ENCODE measurements around the gene SATB2.

SATB2 gene

DNA sequence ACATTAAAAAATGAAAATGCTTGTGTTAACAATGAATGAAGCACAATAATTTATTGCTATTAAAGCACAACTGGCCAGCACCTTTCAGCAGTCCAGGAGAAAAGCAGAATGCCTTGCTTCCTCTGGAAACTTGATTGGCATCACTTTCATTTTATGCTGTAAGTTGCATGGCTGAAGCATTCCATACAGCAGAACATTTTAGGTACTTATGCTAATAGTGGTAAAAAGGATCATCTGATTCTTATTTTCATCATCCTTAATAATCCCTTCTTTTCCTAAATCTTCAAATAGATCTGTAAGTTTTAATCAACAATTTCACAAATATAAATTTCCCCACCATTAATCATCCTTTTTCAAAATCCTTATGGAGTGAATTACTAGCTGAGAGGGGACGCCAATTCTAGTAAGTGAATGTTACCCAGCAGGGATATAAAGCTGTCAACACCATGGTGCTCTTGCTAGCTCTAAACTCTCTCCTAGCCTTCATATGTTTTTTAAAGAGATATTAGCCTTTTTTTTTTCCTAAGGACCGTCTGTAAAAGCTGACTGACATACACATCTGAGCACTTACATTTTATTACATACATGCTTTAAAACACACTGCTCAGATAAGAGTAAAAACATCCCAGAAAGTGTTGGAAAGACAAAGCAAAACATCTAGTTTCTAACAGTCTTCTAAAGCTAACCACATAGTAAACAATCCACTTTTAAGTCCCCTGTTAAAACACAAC lies 5.3 kb downstream of the SATB2 start:
- no peak for DNase-seq (ENCODE audit: low read depth in 3 of 3)

DNA sequence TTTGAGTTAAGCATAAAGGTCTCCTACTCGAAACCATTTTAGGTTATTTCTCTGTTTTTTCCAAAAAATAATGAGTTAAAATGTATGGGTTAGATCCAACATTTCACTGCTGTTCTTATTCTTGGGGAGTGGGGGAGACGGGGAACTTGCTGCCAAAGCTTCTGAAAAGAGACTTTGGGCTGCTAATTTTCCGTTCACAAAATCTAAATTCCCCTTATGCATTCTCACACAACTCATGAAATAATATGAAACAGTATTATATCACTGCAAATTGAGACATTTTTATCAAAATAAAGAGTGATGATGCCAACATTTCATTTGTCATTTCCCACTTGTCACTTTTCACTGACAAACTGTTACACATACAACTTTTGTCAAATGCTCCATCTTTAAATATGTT lies 7.8 kb downstream of the SATB2 start:
- DNase-seq (ENCODE audit: low read depth in 3 of 3) = no peak

DNA sequence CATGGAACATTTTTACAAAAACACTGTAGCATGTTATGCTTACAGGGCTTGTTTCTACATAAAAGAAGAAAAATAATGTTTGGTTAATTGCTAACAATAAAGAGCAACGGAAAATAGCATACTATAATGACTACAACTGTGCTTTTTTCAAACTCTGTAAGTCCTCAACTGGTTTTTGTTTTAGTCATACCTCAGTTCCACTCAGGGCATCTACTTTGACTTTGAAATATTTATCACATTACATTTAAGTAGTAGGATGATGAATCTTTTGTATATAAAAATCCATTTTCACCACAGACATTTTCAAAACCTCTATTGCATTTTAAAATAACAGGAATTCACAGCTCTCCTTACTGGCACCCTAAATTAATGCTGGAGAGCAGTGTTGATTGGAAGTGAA lies 8.3 kb downstream of the SATB2 start:
- no peak for DNase-seq (ENCODE audit: low read depth in 3 of 3)

DNA sequence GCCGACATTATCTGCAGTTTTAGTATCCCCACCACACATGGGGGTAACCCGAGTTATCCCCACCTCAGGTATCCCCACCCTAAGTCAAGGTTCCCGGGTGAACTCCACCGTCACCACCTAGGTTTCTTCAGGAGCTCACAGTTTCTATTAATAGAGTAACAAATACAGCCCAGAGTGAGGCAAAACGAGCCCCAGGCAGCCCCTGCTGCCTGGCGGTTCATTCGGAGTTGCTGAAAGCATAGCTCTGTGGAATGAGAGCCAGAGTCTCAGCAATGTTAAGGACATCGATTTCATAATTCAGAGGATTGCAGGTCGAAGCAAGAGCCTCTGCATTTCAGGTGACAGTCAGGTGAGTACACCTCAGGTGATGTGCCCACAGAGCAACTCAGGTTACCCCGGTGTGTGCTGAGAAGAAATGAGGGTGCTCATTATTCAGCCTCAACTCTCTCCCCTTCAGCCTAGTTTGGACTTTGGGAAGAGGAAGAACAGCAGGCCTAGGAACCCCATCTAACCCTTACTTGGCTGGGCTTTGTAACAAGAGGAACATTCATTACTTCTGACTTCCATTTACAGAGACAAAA lies 10.7 kb downstream of the SATB2 start:
- no peak for DNase-seq (ENCODE audit: low read depth in 3 of 3)

DNA sequence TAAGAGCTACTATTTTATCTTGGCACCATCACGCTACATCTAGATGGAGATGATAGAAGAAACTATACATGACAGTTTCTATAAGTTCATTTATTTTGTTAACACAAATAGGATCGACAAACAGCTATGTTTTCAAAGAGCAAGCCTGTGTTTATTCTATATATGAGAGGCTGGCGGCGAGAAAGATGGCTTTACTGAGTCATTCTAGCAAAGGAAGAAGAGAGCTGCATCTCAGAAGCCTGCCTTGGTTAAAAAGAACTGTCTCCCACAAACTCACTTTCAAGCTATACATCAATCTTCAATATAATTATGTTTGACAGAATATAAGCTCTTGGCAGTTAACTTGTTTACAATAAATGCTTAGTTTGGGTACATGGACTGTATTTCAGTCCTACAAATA lies 13.0 kb downstream of the SATB2 start:
- no peak for DNase-seq (ENCODE audit: low read depth in 3 of 3)

DNA sequence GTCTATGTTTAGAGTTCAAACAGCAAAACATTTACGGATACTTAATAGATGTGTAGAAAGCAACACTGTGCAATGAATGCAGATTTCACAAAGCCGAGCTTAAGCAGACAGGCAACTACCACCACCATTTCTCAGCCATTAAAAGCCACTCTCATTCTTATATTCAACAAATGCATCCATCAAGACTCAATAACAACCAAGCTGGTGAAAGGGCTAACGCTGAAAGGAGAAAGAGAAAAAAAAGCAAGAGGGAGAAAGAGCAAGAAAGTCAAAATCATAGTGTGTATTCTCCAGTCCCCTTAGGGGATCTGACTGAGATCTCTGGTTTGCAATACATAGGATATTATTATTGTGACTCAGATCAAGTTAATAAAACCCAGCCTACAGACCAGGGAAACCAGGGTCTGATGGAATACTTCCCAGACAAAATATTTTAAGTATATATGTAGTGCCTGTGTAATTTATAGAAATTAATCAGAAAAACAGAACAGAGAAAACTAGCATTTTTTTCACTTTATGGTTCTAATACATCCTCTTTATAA lies 14.1 kb downstream of the SATB2 start:
- no peak for DNase-seq (ENCODE audit: low read depth in 3 of 3)

DNA sequence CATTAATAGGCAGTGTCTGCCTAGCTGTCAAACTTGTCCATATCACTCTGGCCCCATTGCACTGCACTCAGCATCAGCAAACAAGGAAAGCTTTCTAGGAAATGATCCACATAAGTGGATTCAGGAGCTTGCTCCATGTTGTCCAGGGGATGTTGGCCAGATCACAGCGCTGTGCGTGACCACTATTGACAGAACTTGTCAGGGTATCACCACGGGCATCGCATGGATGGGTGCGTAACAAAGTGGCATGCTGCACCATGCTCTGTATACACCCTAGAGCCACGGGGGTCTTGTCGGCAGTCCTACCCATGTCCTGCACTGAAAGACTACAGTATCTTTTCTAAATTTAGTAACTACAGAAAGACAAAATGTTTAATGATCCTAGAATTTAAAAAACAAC lies 15.6 kb downstream of the SATB2 start:
- DNase-seq (ENCODE audit: low read depth in 3 of 3) = no peak

DNA sequence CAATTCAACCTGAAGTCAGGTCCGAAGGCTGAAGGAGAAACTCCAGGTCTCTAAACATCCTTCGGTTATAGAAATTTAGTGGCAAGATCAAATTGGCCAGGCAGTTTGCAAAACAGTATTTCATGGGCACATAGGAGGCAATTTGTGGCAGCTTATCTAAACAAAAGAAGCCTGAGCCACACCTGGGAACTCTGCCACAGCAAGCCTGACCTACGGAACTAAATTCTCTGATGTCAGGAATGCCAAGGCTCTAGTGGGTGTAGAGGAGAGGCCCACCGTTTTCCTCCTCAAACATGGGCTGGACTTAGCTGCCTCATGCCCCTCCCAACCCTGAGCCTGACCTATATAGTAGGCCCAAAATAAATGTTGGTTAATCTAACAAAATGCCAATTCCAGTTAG lies 16.0 kb downstream of the SATB2 start:
- no peak for DNase-seq (ENCODE audit: low read depth in 3 of 3)

DNA sequence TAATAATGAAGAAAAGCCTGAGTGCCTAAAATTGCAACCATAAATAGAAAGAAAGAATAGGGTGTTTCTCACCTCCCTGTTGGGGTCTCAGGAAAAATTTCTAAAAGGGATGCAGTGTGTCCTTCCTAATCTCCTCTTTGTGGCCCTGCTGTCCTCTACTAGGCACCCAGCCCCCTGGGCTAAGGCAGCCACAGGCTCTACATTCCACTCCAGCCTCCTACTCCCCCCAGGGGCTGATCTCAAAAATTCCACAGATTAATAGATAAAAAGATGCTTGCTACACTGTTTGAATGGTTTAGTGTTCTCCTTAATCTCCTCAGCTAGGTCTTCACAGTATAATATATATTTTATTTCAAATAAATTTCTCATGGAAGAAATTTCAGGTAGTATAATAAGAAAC lies 17.6 kb downstream of the SATB2 start:
- no peak for DNase-seq (ENCODE audit: low read depth in 3 of 3)

DNA sequence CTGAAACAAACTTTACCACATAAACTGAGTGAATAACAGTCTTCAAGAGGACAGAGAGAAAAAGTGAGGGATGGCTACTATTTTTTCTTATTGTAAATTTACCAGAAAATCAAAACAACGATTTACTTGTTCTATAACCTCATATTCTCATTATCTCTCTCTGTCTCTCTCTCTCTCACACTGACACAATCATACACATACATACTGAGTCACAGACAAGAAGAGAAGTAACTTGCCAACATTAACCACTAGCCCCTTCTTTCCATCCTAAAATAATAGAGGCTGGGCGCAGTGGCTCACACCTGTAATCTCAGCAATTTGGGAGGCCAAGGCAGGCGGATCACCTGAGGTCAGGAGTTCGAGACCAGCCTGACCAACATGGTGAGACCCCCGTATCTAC lies 18.2 kb downstream of the SATB2 start:
- DNase-seq (ENCODE audit: low read depth in 3 of 3) = no peak

DNA sequence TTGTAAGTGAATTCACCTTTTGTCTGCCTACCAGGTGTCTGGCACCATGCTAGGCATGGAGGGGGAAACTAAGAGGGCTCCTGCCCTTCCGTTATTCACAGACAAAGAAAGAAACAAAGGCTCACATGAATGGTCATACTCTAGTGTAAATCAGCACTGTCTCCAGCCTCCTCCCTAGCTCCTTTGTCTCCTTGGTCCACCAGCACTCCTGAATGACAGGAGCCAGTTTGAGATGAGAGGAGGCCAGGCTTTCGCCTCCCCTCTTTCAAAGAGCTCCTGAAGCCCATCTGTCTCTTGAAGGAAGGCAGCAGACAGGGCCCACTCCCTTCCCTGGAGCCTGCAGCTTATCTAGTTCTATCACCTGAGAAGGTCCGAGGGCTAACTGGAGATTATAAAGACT lies 18.7 kb downstream of the SATB2 start:
- no peak for DNase-seq (ENCODE audit: low read depth in 3 of 3)

DNA sequence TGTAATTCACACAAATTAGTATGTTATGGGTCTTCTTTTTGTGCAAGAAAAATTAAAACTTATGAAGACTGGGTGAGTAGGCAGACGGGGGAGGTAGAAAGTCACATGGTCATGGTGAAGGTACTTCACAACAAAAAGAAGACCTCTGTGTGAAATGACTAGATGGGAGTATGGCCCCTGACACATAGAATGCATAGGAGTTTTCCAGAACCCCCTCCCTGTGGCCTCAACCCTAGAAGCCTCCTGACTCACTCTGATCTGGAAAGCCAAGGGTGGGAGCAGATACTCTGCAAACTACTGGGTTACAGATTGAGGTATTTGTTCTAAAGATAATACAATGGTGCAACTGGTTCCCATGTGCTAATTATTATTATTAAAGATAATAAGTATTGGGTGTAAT lies 23.2 kb downstream of the SATB2 start:
- no peak for DNase-seq (ENCODE audit: low read depth in 3 of 3)

DNA sequence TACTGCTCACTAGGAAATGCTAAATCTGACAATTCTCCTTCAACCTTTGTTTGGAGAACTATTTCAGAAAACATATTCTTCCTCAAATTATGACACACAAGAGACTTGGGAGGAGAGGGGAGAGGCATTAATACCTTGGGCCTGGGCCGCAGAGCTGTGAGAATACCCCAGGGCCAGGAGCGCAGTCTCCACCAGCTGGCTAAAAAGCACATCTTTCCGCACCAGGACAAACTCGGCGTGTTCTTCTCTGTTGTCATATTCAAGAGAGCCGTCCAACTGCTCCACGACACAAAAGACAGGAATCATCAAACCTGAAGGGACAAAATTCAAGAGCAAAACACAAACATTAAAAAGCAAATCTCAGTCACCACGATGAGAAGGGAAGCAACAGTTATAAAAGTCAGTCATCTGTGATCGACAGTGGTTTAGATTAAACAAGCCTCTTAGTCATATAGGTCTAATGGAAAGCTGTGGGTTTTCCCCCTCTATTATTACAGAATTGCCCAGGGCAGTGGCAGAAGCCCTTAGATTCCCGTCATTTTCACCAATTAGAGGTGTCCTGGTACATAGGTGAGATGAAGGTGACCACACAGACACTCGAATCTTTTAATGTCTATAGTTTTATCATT lies 24.4 kb downstream of the SATB2 start:
- DNase-seq (ENCODE audit: low read depth in 3 of 3) = no peak

DNA sequence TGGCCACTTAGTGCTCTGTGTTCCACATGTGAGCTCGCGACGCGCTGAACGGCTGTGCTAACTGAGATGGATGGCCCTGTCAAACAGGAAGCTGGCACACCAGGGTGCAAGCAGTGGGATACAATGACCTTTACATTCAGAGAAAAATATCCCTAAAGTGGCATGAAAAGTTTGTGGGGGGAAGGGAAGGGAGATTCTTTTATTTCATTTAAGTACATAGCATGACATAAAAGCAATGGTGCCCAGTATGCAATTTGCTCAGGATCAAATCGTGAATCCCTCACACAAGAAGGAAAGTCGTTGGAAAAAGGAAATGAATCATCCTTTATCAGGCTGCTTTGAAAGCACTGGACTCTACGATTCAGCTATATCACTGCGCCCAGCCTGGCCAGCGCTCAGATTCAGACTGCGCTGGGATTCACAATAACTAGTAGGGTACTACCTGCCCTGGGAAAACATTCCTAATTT lies 26.0 kb downstream of the SATB2 start:
- DNase-seq (ENCODE audit: low read depth in 3 of 3) = no peak

DNA sequence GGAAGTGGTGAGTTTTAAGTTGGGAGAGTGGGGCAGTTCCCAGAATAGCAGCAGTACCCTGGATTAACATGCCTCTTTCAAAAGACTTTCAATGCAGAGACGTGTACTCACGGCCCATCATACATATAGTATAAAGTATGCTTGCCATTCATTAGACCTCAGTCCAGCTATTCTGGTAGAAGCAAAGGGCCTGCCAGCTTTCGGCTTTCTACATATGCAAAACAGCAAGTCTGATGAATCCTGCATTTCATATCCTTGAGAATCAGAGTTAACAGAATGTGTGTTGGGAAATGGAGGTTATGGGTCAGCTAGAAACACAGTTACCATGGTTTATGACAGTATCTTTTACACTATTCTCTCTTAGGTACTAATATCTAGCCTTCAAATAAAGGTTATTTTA lies 27.5 kb downstream of the SATB2 start:
- DNase-seq (ENCODE audit: low read depth in 3 of 3) = no peak

DNA sequence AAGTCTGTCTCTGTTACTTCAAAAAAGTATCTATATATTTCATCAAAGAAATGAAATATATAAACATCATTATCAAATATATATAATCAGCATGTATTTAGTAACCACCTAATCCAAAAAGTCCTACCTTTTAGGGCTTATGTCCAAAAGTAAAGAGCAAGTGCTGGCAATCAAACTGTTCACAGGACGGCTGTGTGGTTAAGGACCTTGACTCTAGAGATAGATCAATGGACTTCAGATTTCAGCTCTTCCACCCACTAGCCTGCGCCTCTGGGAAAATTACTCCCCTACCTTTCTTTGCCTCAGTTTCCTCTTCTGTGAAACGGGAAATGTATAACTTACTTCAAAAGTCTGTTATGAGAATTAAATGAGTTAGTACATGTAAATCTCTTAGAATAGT lies 29.4 kb downstream of the SATB2 start:
- no peak for DNase-seq (ENCODE audit: low read depth in 3 of 3)

DNA sequence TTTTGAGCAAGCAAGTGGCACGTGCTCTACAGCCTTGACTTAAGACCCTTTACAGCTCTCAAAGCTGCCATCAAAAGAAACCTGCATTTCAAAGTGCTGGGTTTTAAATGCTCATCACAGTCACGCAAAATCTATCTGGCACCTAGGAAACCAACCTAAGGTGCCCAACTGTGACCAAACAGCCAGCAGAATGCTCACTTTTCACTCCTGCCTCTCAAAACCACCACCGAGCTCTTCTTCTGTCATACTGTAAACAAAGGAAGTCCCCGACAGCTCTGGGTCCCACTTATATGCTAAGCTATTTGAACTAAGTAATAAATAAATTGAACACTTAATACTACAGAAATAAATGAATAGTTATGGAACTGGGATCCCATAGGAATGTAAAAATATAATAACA lies 33.6 kb downstream of the SATB2 start:
- no peak for DNase-seq (ENCODE audit: low read depth in 3 of 3)

DNA sequence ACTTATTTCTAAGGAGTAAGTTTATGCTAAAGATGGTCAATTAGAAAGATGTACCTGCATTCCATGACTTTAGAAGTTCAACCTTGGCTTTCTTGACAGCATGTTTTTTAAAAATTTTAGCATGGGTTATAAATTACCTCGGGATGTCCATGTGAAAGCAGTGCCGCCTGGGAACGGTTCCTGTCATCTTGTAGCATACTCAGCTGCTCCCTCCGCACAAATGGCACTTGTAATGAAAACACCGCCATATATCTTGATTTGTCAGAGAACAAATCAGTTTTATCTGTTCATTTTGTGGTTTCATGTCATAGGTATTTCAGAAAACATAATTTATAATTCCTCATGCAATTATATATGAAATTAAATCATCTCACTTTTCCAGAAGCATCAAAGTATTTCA lies 38.3 kb downstream of the SATB2 start:
- DNase-seq (ENCODE audit: low read depth in 3 of 3) = no peak

DNA sequence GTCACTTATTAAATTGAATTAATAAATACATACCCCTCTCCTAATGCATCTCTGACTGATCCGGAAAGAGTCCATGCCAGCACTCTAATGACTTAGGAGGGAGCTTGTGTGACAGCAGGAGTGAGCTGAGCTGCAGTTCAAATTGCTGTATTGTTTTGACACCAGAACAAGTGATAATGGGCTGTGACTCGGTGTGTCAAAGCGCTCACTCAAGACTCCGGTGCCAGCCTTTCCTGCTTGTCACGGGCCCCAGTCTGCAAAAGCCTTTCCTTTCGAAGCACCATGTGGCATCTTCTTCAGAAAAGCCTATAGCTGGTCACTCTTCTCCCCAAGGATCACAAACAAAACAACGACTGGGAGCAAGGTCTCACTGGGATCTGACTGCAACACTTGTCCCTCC lies 43.3 kb downstream of the SATB2 start:
- DNase-seq (ENCODE audit: low read depth in 3 of 3) = no peak

DNA sequence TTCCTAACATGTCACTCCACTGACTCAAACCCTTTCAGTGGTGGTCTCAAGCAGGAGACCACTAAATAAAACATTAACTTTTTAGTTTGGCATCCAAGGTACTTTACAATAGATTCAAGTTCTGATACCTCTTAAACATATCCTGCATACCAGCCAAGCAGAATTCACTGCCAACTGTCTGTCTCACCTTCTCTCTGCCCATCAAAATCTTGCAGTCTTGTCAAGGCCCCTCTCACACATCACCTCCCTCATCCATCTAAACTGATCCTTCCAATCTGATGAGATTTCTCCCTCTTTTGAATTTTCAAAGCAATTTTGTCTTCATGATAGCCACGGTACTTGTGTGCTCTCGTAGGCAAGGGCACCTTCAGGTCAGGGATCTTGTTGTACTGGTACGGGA lies 43.7 kb downstream of the SATB2 start:
- DNase-seq (ENCODE audit: low read depth in 3 of 3) = no peak

DNA sequence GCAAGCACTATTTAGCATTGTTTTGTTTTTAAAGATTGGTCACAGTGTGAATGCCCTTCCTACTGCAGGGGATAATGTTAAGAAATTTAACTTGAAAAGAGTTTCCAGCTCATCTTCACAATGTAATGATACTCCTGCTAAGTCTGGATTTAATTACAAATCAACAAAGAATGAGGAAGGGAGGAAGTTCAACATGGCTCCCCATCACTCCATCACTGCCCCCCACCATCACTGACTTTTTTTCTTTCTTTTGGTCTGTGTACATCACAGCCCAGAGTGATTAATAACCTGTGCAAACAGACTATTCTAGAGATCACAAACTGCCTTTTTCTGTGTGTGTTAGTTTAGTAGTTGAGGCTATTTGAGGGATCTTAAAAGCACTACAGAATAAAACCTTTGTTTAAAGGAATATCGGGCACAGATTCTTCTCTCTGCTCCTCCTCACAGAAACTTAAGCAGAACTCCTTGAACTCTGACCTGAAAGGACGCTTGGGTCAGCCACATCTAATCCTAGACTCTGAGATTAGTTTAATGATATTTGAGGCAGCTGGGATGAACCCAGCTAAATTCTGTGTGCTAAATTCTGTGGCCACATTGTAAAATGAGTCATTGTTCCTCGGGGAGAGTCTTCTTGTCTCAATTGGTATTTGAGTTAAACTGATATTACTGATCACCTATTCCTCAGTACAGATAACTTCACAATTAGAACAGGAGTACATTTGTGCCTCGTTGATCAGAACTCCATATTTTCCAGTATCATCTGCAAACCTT lies 47.8 kb downstream of the SATB2 start:
- no peak for DNase-seq (ENCODE audit: low read depth in 3 of 3)

DNA sequence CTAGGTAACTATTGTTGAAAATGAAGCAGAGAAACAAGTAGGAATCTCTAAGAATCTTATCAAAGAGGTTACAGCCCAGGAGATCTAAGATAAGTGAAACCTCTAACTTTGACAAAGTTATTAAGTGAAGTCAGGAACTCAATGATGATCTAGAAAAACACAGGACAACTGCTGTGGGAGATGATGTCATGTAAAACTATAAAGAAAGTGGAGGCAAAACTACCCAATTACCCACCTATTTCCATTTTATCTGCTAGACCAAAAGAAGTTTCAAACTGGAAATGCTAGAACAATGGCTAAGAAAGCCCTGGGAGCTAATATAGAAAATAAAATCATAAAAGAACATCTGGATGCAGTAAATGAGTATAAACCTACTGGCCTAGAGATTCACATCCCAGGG lies 50.3 kb downstream of the SATB2 start:
- DNase-seq (ENCODE audit: low read depth in 3 of 3) = no peak
